Kidney capillary endothelial cell (primary cell): ENCODE results near the gene COL15A1.

Source experiments
- DNase-seq: peaks from one replicate; pipeline ENCODE4 v3.0.0-alpha.2; 2018; ENCODE audit warnings: low spot score

Gene COL15A1

DNA sequence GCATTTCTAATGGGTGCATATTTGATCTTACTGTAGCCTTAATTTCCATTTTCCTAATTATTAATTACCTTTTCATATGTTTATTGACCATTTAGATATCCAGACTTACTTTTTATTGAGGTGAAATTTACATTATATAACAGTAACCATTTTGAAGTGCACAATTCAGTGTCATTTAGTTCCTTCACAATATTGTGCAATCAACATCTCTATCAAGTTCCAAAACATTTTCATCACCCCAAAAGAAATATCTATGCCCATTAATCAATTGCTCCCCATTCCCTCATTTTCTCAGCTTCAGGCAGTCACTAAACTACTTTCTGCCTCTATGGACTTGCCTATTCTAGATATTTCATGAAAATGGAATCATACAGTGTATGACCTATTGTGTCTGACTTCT, 5.9 kb downstream of the COL15A1 start:
- no peak for DNase-seq

DNA sequence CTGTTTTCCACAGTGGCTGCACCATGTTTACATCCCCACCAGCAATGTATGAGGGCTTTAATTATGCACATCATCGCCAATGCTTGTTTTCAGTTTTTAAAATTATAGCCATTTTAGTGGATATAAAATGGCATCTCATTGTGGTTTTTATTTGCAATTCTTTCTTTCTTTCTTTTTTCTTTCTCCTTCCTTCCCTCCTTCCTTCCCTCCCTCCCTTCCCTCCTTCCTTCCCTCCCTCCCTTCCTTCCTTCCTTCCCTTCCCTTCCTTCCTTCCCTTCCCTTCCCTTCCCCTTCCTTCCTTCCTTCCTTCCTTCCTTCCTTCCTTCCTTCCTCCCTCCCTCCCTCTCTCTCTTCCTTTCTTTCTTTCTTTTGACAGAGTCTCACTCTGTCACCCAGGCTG, 6.6 kb downstream of the COL15A1 start:
- no peak for DNase-seq

DNA sequence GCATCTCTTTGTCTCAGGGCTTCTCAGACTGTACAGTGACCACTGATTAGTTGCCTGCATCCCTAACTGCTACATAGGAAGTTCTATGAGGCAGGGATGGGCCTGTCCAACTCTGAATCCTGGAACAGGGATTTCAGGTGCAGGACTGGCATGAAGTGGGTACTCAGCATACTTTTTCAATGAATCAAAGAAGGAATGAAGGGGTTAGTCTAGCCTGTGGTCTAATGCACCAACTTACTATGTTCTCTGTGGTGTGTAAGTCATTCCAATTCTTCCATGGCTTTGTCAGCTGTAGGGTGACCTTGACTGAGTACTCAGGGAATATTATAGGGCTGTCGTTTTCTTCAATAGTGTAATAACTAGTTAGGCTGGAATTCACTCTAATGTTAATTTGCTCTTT, 8.3 kb downstream of the COL15A1 start:
- DNase-seq, result no peak

GRCh38 chr9:98953581-98954243, 10.0 kb downstream of the COL15A1 start:
- DNase-seq, result no peak

- no peak for DNase-seq
These were observed 10.5 kb downstream of the COL15A1 start for GRCh38 chr9:98954244-98954610.

DNA sequence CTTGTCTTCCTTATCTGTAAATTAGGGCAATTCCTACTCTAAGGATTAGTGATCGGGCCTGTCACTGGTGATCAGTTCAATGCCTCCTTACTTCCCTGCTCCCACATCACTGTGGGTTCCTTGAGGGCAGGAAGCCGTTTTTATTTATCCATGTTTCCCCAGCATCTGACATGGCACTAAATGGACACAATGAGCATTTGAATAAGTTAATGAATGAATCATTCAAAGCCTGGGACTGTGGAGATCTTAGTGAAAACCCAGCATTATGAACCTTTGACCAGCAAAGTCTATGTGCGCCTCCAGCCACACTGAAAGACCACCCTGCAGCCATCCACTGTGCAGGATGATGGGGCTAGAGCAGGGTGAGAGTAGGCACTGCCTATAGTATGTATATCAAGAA, 11.6 kb downstream of the COL15A1 start:
- DNase-seq, result no peak

- DNase-seq, result no peak
These were observed 14.1 kb downstream of the COL15A1 start for GRCh38 chr9:98957826-98958225.

- DNase-seq, result no peak
These were observed 14.7 kb downstream of the COL15A1 start for GRCh38 chr9:98958271-98958984.

GRCh38 chr9:98960409-98960808, 16.7 kb downstream of the COL15A1 start:
- DNase-seq, result no peak

- DNase-seq, result no peak
These were observed 17.9 kb downstream of the COL15A1 start for GRCh38 chr9:98961513-98962180.

- no peak for DNase-seq
These were observed 18.5 kb downstream of the COL15A1 start for GRCh38 chr9:98962181-98962560.

DNA sequence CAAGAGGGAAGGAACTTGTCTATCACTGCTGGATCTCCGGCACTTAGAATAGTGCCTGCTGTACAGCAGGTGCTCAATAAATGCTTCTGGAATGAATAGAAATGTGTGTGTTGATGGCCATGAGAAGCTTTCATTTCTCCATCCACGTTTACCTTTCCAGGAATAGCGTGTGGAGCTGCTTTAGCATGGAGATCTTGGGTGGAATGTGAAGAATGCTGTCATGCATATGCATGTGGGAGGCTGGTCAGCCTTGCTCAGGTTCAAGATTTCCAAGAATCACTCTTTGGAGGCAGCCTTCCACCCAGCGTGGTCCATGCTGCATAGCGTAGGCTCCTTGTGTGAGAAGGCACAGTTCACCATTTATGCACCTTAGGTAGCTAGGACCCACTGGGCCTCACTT, 19.2 kb downstream of the COL15A1 start:
- DNase-seq, result no peak

GRCh38 chr9:98964201-98964600, 20.5 kb downstream of the COL15A1 start:
- DNase-seq, result no peak

DNA sequence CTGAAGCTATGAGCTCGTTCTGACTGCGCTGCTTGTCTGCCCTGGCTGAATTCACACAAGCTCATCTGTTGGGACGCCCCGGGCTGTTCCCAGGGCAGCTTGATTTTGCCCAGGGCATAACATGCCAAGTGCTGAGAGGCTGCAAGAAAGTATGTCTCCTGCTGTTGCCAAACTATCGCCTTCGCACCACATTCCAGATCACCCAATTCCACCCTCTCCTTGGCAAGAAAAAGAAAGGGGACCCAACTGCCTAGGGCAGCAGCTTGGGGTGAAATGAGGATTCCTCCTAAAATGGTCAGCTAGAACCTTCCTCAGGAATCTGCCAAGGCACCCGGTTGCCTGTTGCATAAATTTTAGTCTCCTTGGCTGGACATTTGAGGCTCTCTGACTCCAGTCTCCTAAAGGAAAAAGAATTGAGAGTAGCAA, 21.2 kb downstream of the COL15A1 start:
- DNase-seq, result no peak

DNA sequence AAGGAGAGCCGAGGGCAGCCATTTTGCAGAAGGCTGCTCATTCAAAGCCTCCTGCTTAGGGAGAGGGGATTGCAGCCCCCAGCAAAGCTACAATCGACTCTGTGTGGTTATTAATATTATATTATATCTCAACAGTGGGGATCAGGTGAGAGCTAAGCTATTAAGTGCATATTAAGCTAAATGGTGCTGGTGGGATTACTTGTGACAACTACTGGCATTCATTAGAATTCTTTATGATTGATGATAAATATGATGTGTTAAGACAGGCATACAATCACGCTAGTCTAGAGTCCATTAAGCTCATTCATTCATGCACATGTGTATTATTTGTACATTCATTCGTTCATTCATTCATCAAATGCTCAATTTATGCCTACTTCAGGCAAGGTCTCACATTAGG, 23.0 kb downstream of the COL15A1 start:
- DNase-seq, result no peak

GRCh38 chr9:98967257-98967656, 23.6 kb downstream of the COL15A1 start:
- no peak for DNase-seq

GRCh38 chr9:98967680-98968079, 24.0 kb downstream of the COL15A1 start:
- DNase-seq, result no peak

DNA sequence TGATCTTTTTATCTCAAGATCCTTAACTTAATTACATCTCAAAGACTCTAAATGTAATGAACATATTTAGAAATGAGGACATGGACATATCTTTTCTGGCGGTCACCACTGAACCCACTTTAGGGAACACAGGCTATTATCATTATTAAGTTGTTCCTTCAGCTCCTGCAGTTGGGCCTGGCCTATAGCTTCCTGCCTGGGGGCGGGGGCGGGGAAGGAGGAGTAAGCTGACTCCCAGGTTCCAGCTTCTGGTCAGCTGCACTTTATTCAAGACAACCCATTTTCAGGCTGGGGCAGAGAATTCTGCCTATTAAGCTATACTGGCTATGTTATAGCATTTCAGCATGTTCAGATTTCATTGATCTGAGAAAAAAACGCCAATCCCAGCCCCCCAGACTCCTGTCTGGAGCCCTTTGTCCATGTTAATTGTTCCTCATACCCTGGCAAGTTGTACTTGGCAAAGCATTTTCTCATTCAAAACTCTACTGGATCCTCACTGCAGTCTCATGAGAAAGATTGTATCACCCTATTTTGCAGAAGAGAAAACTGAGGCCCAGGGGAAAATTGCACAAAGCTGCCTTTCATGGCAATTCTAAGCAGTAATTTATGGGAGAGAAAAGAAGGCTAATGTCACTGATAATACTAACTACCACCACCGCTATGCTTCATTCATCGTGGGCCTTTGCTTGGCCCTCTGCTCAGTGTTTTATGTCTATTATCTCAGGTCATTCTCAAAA, 25.1 kb downstream of the COL15A1 start:
- DNase-seq, result no peak

GRCh38 chr9:98970532-98971041, 26.9 kb downstream of the COL15A1 start:
- no peak for DNase-seq

GRCh38 chr9:98971168-98971914, 27.6 kb downstream of the COL15A1 start:
- peak; percentile 62 for DNase-seq

- DNase-seq, result no peak
These were observed 28.2 kb downstream of the COL15A1 start for GRCh38 chr9:98971915-98972223.

DNA sequence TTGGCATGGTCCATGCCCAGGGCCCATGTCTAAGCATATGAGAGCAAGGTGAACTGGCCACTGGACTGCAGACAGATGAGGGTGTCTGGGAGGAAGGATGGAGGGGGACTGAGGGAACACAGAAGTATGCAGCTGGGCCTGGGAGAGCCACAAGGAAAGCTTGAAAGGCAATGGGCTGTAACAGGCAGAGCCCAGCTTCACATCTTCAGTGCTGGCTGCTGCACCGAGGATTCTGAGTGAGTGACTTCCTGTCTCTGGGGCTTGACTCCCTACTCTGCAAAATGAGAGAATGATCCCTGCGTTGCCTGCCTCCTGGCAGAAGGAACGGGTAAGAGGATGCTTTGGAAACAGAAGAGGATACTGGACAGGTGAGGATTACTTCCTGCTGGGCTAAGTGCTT, 29.0 kb downstream of the COL15A1 start:
- DNase-seq, result no peak
